Gastroesophageal sphincter (tissue), 3 donors: ENCODE data around the gene POTEJ.
"Not testable (repeated sequence)": the region's sequence is repeated elsewhere in the genome, so short reads cannot be mapped to it uniquely, and the experiment has no call there.

ENCODE experiments used
- POLR2A ChIP-seq, 2 donors: fragments of 450-650 bp; IDR thresholded peaks; one replicate each; pipeline ENCODE4 v1.6.1; 2017; ENCODE audit warnings: antibody characterized with exemption in 2 of 2, mild to moderate bottlenecking in 2 of 2, moderate library complexity in 1 of 2
- TF ChIP-seq, protein P1 (sequence below), 4 experiments: fragments of 200-600 bp in 2 of 4; fragments of 450-650 bp in 2 of 4; sonication (generic) in 1 of 4; IDR thresholded peaks; one replicate each; pipeline ENCODE4 v1.5.1; 2017 to 2019; ENCODE audit warnings: antibody characterized with exemption in 4 of 4, mild to moderate bottlenecking in 2 of 4, moderate library complexity in 2 of 4

DNA sequence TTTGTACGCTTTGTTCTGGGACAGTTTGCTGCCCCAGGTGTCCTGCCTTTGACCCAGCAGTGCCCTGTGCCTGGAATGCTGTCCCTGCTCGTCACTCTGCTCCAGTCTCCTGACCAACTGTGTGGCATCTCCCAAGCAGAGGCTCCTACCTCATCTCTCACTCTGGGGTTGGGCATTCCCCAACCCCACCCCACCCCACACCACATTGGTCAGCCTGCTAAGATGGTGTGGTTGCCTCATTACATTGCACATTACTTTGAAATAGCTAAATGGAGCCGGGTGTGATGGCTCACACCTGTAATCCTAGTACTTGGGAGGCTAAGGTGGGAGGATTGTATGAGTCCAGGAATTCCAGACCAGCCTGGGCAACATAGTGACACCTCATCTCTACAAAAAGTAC, 39.3 kb upstream of the POTEJ start:
- not testable (repeated sequence) for TF ChIP-seq POLR2A (IDR thresholded peaks at IDR 0.05)
- TF ChIP-seq, protein P1, sequence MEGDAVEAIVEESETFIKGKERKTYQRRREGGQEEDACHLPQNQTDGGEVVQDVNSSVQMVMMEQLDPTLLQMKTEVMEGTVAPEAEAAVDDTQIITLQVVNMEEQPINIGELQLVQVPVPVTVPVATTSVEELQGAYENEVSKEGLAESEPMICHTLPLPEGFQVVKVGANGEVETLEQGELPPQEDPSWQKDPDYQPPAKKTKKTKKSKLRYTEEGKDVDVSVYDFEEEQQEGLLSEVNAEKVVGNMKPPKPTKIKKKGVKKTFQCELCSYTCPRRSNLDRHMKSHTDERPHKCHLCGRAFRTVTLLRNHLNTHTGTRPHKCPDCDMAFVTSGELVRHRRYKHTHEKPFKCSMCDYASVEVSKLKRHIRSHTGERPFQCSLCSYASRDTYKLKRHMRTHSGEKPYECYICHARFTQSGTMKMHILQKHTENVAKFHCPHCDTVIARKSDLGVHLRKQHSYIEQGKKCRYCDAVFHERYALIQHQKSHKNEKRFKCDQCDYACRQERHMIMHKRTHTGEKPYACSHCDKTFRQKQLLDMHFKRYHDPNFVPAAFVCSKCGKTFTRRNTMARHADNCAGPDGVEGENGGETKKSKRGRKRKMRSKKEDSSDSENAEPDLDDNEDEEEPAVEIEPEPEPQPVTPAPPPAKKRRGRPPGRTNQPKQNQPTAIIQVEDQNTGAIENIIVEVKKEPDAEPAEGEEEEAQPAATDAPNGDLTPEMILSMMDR (IDR thresholded peaks at IDR 0.05) = not testable (repeated sequence)
